ENCODE measurements around the gene ANTXR1. TPM values are rescaled to one million over a fixed set of nuclear protein-coding genes. Genes with fewer than 3 reads are reported as not detected.

Gene ANTXR1
- total RNA-seq, 4 donors from 2014 or later: 7.1 to 101 (median 15.8) TPM

DNA sequence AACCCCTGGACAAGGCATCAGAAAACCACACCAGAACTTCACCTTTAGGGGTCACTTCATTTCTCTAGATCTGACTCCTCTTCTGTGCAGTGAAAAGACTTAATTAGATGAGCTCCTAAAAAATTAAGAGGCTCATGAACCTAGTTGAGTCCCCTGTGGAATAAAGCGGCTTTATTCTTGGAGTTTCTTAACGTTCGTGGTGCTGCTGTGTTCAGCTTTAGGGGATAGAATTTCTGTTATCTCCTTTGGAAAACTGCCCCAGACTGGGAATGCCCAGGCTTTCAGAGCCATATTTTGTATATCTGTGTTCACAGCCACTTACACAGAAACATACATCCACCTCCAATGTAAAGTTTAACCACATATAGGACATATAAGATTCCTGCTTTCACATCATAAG lies 165.8 kb downstream of the ANTXR1 start:
- DNase-seq: no peak
- WGBS, 2 donors (ENCODE audit: low coverage in 1 of 2): 90% methylated on average over 3 of the region's 3 CpGs; no CpG with 5 or more reads in 1 of the 2 donors
- Histone ChIP-seq H3K4me3 (no peak overlapping the region), H3K27ac (peak overlapping the region; percentile 81 to 87 (median 84)), H3K4me1 (peaks cover 8 to 57% (median 11%) of the 10 kb centered on the region in 4 donors), H3K9me3 (no peaks in the 10 kb centered on the region), H3K27me3 (no peaks in the 10 kb centered on the region), H3K36me3 (no peaks in the 10 kb centered on the region)
- intact Hi-C loops (cut with DNase I; ENCODE audit: low total_unique reads): no loop called here
- TF ChIP-seq POLR2AphosphoS5 (IDR thresholded peaks at IDR 0.05) (no peak), POLR2A (IDR thresholded peaks at IDR 0.05) (no peak), EP300 (IDR thresholded peaks at IDR 0.05; ENCODE audit: low read depth) (no peak)
- TF ChIP-seq, protein P1, sequence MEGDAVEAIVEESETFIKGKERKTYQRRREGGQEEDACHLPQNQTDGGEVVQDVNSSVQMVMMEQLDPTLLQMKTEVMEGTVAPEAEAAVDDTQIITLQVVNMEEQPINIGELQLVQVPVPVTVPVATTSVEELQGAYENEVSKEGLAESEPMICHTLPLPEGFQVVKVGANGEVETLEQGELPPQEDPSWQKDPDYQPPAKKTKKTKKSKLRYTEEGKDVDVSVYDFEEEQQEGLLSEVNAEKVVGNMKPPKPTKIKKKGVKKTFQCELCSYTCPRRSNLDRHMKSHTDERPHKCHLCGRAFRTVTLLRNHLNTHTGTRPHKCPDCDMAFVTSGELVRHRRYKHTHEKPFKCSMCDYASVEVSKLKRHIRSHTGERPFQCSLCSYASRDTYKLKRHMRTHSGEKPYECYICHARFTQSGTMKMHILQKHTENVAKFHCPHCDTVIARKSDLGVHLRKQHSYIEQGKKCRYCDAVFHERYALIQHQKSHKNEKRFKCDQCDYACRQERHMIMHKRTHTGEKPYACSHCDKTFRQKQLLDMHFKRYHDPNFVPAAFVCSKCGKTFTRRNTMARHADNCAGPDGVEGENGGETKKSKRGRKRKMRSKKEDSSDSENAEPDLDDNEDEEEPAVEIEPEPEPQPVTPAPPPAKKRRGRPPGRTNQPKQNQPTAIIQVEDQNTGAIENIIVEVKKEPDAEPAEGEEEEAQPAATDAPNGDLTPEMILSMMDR (IDR thresholded peaks at IDR 0.05): no peak
- in situ Hi-C loops (cut with MboI; ENCODE audit: low pct_ligation_motif_present in 1 of 4, low pct_unique_long_range_greater_than_20kb in 1 of 4, low sequenced_read_pairs in 3 of 4): no loop called here

DNA sequence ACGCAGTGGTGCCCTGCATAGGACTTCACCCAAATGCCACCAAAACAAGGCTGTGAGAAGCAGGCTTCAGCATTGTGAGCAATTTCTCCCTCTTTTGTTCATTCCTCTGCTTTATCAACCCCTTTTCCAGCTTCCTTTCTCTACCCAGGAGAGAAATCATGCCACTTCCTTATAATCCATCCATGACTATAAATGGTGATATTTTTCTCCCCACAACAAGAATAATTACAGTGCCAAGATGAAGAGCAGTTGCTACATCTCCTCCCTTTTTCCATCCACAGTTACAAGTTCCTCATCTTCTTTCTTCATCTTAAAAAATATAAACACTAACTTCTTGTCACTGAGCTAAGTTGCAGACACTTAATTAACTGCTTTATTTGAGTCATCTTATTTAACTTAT lies 167.2 kb downstream of the ANTXR1 start:
- TF ChIP-seq POLR2AphosphoS5 (IDR thresholded peaks at IDR 0.05): no peak
- no peak for TF ChIP-seq POLR2A (IDR thresholded peaks at IDR 0.05)
- H3K4me3 ChIP-seq: no peak overlapping the region
- no peaks in the 10 kb centered on the region for H3K9me3 ChIP-seq
- H3K27me3 ChIP-seq: no peaks in the 10 kb centered on the region
- 90 to 100% methylated on average over 1 of the region's 1 CpG for WGBS, 2 donors (ENCODE audit: low coverage in 1 of 2)
- in situ Hi-C loops (cut with MboI; ENCODE audit: low pct_ligation_motif_present in 1 of 4, low pct_unique_long_range_greater_than_20kb in 1 of 4, low sequenced_read_pairs in 3 of 4) (no loop called here), intact Hi-C loops (cut with DNase I; ENCODE audit: low total_unique reads) (no loop called here)
- no peak for DNase-seq
- no peaks in the 10 kb centered on the region for H3K36me3 ChIP-seq
- peak overlapping the region; percentile 2 to 42 (median 10) for H3K27ac ChIP-seq
- H3K4me1 ChIP-seq: peaks cover 10 to 60% (median 11%) of the 10 kb centered on the region in 4 donors

DNA sequence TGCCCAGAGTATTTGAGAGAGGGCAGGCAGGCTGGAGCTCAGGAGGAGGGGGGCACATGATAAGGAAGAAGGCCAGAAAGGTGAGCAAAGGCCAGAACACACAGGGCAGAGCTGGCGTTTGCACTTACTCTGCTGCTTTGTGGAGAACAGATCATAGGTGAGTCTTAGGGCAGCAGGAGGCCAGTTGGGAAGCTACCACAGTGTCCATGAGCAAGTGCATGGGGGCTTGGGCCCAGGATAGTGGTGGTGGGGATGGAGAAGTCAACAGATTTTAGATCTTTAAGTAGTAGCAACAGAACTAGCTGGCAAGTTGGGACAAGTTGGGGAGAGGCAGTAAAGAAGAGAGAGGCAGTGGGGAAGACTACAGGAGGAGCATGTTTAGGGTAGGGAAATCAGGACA lies 168.0 kb downstream of the ANTXR1 start:
- Histone ChIP-seq H3K4me1 (peaks cover 10 to 60% (median 18%) of the 10 kb centered on the region in 4 donors), H3K4me3 (no peak overlapping the region), H3K27me3 (no peaks in the 10 kb centered on the region), H3K9me3 (no peaks in the 10 kb centered on the region), H3K27ac (peak overlapping the region in 2 of 4 donors; percentile 2 to 42), H3K36me3 (no peaks in the 10 kb centered on the region)
- in situ Hi-C loops (cut with MboI; ENCODE audit: low pct_ligation_motif_present in 1 of 4, low pct_unique_long_range_greater_than_20kb in 1 of 4, low sequenced_read_pairs in 3 of 4): no loop called here
- WGBS, 2 donors (ENCODE audit: low coverage in 1 of 2): 60 to 70% methylated on average over 1 of the region's 1 CpG
- no peak for DNase-seq
- TF ChIP-seq POLR2AphosphoS5 (IDR thresholded peaks at IDR 0.05): no peak
- no peak for TF ChIP-seq EP300 (IDR thresholded peaks at IDR 0.05; ENCODE audit: low read depth)
- TF ChIP-seq POLR2A (IDR thresholded peaks at IDR 0.05): no peak
- TF ChIP-seq, protein P1 (IDR thresholded peaks at IDR 0.05): no peak
- intact Hi-C loops (cut with DNase I; ENCODE audit: low total_unique reads): no loop called here

DNA sequence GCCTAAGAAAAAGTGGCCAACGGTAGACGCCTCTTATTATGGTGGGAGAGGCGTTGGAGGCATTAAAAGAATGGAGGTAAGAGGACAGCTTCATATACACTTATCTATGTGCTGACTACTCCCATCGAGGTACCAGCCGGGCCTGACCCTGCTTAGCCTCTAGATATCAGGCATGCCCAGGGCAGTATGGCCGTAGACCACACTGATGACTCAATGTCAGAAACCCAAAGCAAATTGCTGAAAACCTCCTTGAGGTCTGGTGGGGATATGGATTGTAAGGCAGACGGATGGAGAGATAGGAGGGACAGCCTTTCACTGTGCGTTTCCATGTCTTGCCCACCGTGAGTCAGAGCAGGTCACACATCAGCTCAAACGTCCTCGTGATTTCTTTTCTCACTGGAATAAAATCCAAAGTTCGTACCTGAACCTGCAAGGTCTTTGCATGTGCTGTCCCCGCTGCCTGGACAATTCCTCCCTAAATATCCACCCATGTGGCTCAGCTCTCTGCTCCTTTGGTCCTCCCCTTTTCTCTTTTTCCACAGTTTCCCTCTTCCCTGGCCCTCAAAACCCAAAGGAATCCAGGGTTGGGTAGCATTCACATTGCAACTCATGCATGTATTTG lies 168.9 kb downstream of the ANTXR1 start:
- in situ Hi-C loops (cut with MboI; ENCODE audit: low pct_ligation_motif_present in 1 of 4, low pct_unique_long_range_greater_than_20kb in 1 of 4, low sequenced_read_pairs in 3 of 4): no loop called here
- TF ChIP-seq POLR2AphosphoS5 (IDR thresholded peaks at IDR 0.05): no peak
- TF ChIP-seq POLR2A (IDR thresholded peaks at IDR 0.05): no peak
- no peak for TF ChIP-seq EP300 (IDR thresholded peaks at IDR 0.05; ENCODE audit: low read depth)
- TF ChIP-seq, protein P1 (IDR thresholded peaks at IDR 0.05): no peak
- intact Hi-C loops (cut with DNase I; ENCODE audit: low total_unique reads): no loop called here
- H3K27me3 ChIP-seq: no peaks in the 10 kb centered on the region
- WGBS, 2 donors (ENCODE audit: low coverage in 1 of 2): 87 to 100% methylated on average over 3 to 13 of the region's 13 CpGs
- no peaks in the 10 kb centered on the region for H3K9me3 ChIP-seq
- DNase-seq: no peak
- no peak overlapping the region for H3K4me3 ChIP-seq
- peaks cover 8 to 60% (median 21%) of the 10 kb centered on the region in 4 donors for H3K4me1 ChIP-seq
- H3K27ac ChIP-seq: no peak overlapping the region
- H3K36me3 ChIP-seq: no peaks in the 10 kb centered on the region
